ENCODE measurements around the gene OR4E2.

GRCh38 chr14:21671371-21671770 is 17.7 kb downstream of the OR4E2 start:
- no peak for TF ChIP-seq CTCF (IDR thresholded peaks at IDR 0.05 in 8 of 11, conservative IDR thresholded peaks at IDR 0.05 in 3 of 11)
- TF ChIP-seq POLR2A (IDR thresholded peaks at IDR 0.05), result no peak
- no peak for TF ChIP-seq POLR2AphosphoS5 (IDR thresholded peaks at IDR 0.05)

All from spleen (tissue), 7 donors.